ENCODE measurements around the gene PDXK.
A peak's percentile ranks its signal among the peaks of the same experiment; 100 is the strongest.

Gene PDXK

DNA sequence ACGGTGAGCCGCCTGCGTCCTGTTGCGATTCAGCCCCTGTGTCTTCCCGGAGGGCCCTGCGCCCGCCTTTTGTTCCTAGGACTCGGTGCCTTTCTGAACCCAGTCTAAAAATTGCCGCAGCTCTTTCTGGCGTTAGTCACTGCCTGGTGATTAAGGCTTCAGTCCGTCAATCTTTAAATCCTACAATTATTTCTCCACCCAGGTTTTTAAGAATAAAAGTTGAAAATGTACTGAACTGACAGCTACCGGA lies 16.2 kb upstream of the PDXK start:
- H2BK15ac ChIP-seq (ENCODE audit: low read depth, poor library complexity, severe bottlenecking) = no peak overlapping the region
- peak overlapping the region in 1 of 2 experiments; percentile 50 for H3K4me3 ChIP-seq (ENCODE audit: insufficient read depth in 1 of 2, low read depth in 1 of 2, low read length in 2 of 2)
- DNase-seq = no peak
- peak overlapping the region; percentile 7 for H4K91ac ChIP-seq (ENCODE audit: low read length)
- no peaks in the 10 kb centered on the region for H3K79me1 ChIP-seq (replicated peaks; ENCODE audit: low read length, poor library complexity, severe bottlenecking)
- no peak overlapping the region for H3K18ac ChIP-seq (ENCODE audit: low read depth in 1 of 2, low read length in 2 of 2)
- H3K4me2 ChIP-seq (ENCODE audit: low read length, poor library complexity, severe bottlenecking) = no peak overlapping the region
- 85% methylated on average over 10 of the region's 12 CpGs for WGBS
- no peak overlapping the region for H2AFZ ChIP-seq (ENCODE audit: low read depth, low read length)
- no peak overlapping the region for H2BK5ac ChIP-seq (ENCODE audit: low read depth, low read length, poor library complexity, severe bottlenecking)
- H4K8ac ChIP-seq (ENCODE audit: low read length) = no peak overlapping the region
- H3K4ac ChIP-seq (ENCODE audit: low read depth in 1 of 2, low read length in 2 of 2) = no peak overlapping the region
- H2BK12ac ChIP-seq (ENCODE audit: low read length in 2 of 2) = no peak overlapping the region
- no peak overlapping the region for H3K27ac ChIP-seq (ENCODE audit: low read length, poor library complexity, severe bottlenecking)
- H3K9ac ChIP-seq (ENCODE audit: low read length) = peak overlapping the region; percentile 39
- no peak overlapping the region for H2BK120ac ChIP-seq (ENCODE audit: low read depth, low read length)
- H3K4me1 ChIP-seq (ENCODE audit: control insufficient read depth, insufficient read depth, low read depth, low read length) = peaks cover 18% of the 10 kb centered on the region
- no peaks in the 10 kb centered on the region for H3K9me3 ChIP-seq (ENCODE audit: control insufficient read depth, low read length)
- H3K36me3 ChIP-seq (ENCODE audit: control insufficient read depth in 1 of 2, insufficient read depth in 2 of 2, low read depth in 1 of 2, low read length in 2 of 2) = no peaks in the 10 kb centered on the region
- H3K27me3 ChIP-seq (ENCODE audit: control insufficient read depth in 1 of 2, insufficient read depth in 1 of 2, low read length in 2 of 2) = no peaks in the 10 kb centered on the region
- no peak overlapping the region for H3K23ac ChIP-seq (ENCODE audit: low read length in 2 of 2)
- H2AK5ac ChIP-seq (ENCODE audit: low read length, severe bottlenecking) = no peak overlapping the region
- no peak overlapping the region for H3K14ac ChIP-seq (ENCODE audit: low read length in 2 of 2)

- H2AK5ac ChIP-seq (ENCODE audit: low read length, severe bottlenecking) = no peak overlapping the region
- H3K9ac ChIP-seq (ENCODE audit: low read length) = peak overlapping the region; percentile 39
- H2BK120ac ChIP-seq (ENCODE audit: low read depth, low read length) = no peak overlapping the region
- H2BK5ac ChIP-seq (ENCODE audit: low read depth, low read length, poor library complexity, severe bottlenecking) = no peak overlapping the region
- H4K91ac ChIP-seq (ENCODE audit: low read length) = no peak overlapping the region
- H3K14ac ChIP-seq (ENCODE audit: low read length in 2 of 2) = no peak overlapping the region
- no peak overlapping the region for H2AFZ ChIP-seq (ENCODE audit: low read depth, low read length)
- no peak overlapping the region for H2BK12ac ChIP-seq (ENCODE audit: low read length in 2 of 2)
- H3K18ac ChIP-seq (ENCODE audit: low read depth in 1 of 2, low read length in 2 of 2) = no peak overlapping the region
- H3K36me3 ChIP-seq (ENCODE audit: control insufficient read depth in 1 of 2, insufficient read depth in 2 of 2, low read depth in 1 of 2, low read length in 2 of 2) = no peaks in the 10 kb centered on the region
- H3K27me3 ChIP-seq (ENCODE audit: control insufficient read depth in 1 of 2, insufficient read depth in 1 of 2, low read length in 2 of 2) = no peaks in the 10 kb centered on the region
- DNase-seq = peak; percentile 38
- H3K23ac ChIP-seq (ENCODE audit: low read length in 2 of 2) = peak overlapping the region in 1 of 2 experiments; percentile 23
- no peak overlapping the region for H3K4ac ChIP-seq (ENCODE audit: low read depth in 1 of 2, low read length in 2 of 2)
- H4K8ac ChIP-seq (ENCODE audit: low read length) = peak overlapping the region; percentile 1
- H3K4me2 ChIP-seq (ENCODE audit: low read length, poor library complexity, severe bottlenecking) = no peak overlapping the region
- H3K4me3 ChIP-seq (ENCODE audit: insufficient read depth in 1 of 2, low read depth in 1 of 2, low read length in 2 of 2) = peak overlapping the region in 1 of 2 experiments; percentile 50
- WGBS = 62% methylated on average over 29 of the region's 29 CpGs
- H3K4me1 ChIP-seq (ENCODE audit: control insufficient read depth, insufficient read depth, low read depth, low read length) = peaks cover 17% of the 10 kb centered on the region
- H3K9me3 ChIP-seq (ENCODE audit: control insufficient read depth, low read length) = no peaks in the 10 kb centered on the region
- no peaks in the 10 kb centered on the region for H3K79me1 ChIP-seq (replicated peaks; ENCODE audit: low read length, poor library complexity, severe bottlenecking)
- no peak overlapping the region for H2BK15ac ChIP-seq (ENCODE audit: low read depth, poor library complexity, severe bottlenecking)
- no peak overlapping the region for H3K27ac ChIP-seq (ENCODE audit: low read length, poor library complexity, severe bottlenecking)
Observed at GRCh38 chr21:43703035-43703880, 15.7 kb upstream of the PDXK start.

GRCh38 chr21:43707462-43707861 lies 11.5 kb upstream of the PDXK start:
- no peak overlapping the region for H2BK12ac ChIP-seq (ENCODE audit: low read length in 2 of 2)
- H2BK15ac ChIP-seq (ENCODE audit: low read depth, poor library complexity, severe bottlenecking) = no peak overlapping the region
- H3K4ac ChIP-seq (ENCODE audit: low read depth in 1 of 2, low read length in 2 of 2) = peak overlapping the region in 1 of 2 experiments; percentile 24
- H4K91ac ChIP-seq (ENCODE audit: low read length) = no peak overlapping the region
- H2AFZ ChIP-seq (ENCODE audit: low read depth, low read length) = no peak overlapping the region
- no peak overlapping the region for H3K27ac ChIP-seq (ENCODE audit: low read length, poor library complexity, severe bottlenecking)
- no peak overlapping the region for H2BK120ac ChIP-seq (ENCODE audit: low read depth, low read length)
- peaks cover 18% of the 10 kb centered on the region for H3K4me1 ChIP-seq (ENCODE audit: control insufficient read depth, insufficient read depth, low read depth, low read length)
- no peak overlapping the region for H3K9ac ChIP-seq (ENCODE audit: low read length)
- H3K18ac ChIP-seq (ENCODE audit: low read depth in 1 of 2, low read length in 2 of 2) = no peak overlapping the region
- H3K27me3 ChIP-seq (ENCODE audit: control insufficient read depth in 1 of 2, insufficient read depth in 1 of 2, low read length in 2 of 2) = no peaks in the 10 kb centered on the region
- H3K4me3 ChIP-seq (ENCODE audit: insufficient read depth in 1 of 2, low read depth in 1 of 2, low read length in 2 of 2) = no peak overlapping the region
- H3K4me2 ChIP-seq (ENCODE audit: low read length, poor library complexity, severe bottlenecking) = no peak overlapping the region
- no peak overlapping the region for H3K14ac ChIP-seq (ENCODE audit: low read length in 2 of 2)
- no peak overlapping the region for H2AK5ac ChIP-seq (ENCODE audit: low read length, severe bottlenecking)
- H3K79me1 ChIP-seq (replicated peaks; ENCODE audit: low read length, poor library complexity, severe bottlenecking) = no peaks in the 10 kb centered on the region
- H4K8ac ChIP-seq (ENCODE audit: low read length) = no peak overlapping the region
- DNase-seq = no peak
- WGBS = 98% methylated on average over 8 of the region's 9 CpGs
- H3K9me3 ChIP-seq (ENCODE audit: control insufficient read depth, low read length) = no peaks in the 10 kb centered on the region
- H3K36me3 ChIP-seq (ENCODE audit: control insufficient read depth in 1 of 2, insufficient read depth in 2 of 2, low read depth in 1 of 2, low read length in 2 of 2) = no peaks in the 10 kb centered on the region
- no peak overlapping the region for H3K23ac ChIP-seq (ENCODE audit: low read length in 2 of 2)
- no peak overlapping the region for H2BK5ac ChIP-seq (ENCODE audit: low read depth, low read length, poor library complexity, severe bottlenecking)

GRCh38 chr21:43708745-43709381 lies 10.1 kb upstream of the PDXK start:
- WGBS = 98% methylated on average over 13 of the region's 13 CpGs
- Histone ChIP-seq H3K4ac (ENCODE audit: low read depth in 1 of 2, low read length in 2 of 2) (no peak overlapping the region), H2BK5ac (ENCODE audit: low read depth, low read length, poor library complexity, severe bottlenecking) (no peak overlapping the region), H3K23ac (ENCODE audit: low read length in 2 of 2) (no peak overlapping the region), H3K14ac (ENCODE audit: low read length in 2 of 2) (no peak overlapping the region), H3K4me1 (ENCODE audit: control insufficient read depth, insufficient read depth, low read depth, low read length) (peaks cover 13% of the 10 kb centered on the region), H2AK5ac (ENCODE audit: low read length, severe bottlenecking) (no peak overlapping the region), H3K4me2 (ENCODE audit: low read length, poor library complexity, severe bottlenecking) (no peak overlapping the region), H2AFZ (ENCODE audit: low read depth, low read length) (no peak overlapping the region), H4K91ac (ENCODE audit: low read length) (no peak overlapping the region), H3K18ac (ENCODE audit: low read depth in 1 of 2, low read length in 2 of 2) (no peak overlapping the region), H2BK12ac (ENCODE audit: low read length in 2 of 2) (no peak overlapping the region), H3K9me3 (ENCODE audit: control insufficient read depth, low read length) (no peaks in the 10 kb centered on the region), H3K36me3 (ENCODE audit: control insufficient read depth in 1 of 2, insufficient read depth in 2 of 2, low read depth in 1 of 2, low read length in 2 of 2) (no peaks in the 10 kb centered on the region), H3K79me1 (replicated peaks; ENCODE audit: low read length, poor library complexity, severe bottlenecking) (no peaks in the 10 kb centered on the region), H3K27me3 (ENCODE audit: control insufficient read depth in 1 of 2, insufficient read depth in 1 of 2, low read length in 2 of 2) (no peaks in the 10 kb centered on the region), H4K8ac (ENCODE audit: low read length) (no peak overlapping the region), H2BK120ac (ENCODE audit: low read depth, low read length) (no peak overlapping the region), H3K9ac (ENCODE audit: low read length) (no peak overlapping the region), H2BK15ac (ENCODE audit: low read depth, poor library complexity, severe bottlenecking) (no peak overlapping the region), H3K4me3 (ENCODE audit: insufficient read depth in 1 of 2, low read depth in 1 of 2, low read length in 2 of 2) (no peak overlapping the region), H3K27ac (ENCODE audit: low read length, poor library complexity, severe bottlenecking) (no peak overlapping the region)
- no peak for DNase-seq
